ENCODE results near the gene ZP2. TPM values are rescaled to one million over a fixed set of nuclear protein-coding genes. Genes with fewer than 3 reads are reported as not detected.

The ZP2 gene
- total RNA-seq, 1 experiment from 2014 or later, result not detected

DNA sequence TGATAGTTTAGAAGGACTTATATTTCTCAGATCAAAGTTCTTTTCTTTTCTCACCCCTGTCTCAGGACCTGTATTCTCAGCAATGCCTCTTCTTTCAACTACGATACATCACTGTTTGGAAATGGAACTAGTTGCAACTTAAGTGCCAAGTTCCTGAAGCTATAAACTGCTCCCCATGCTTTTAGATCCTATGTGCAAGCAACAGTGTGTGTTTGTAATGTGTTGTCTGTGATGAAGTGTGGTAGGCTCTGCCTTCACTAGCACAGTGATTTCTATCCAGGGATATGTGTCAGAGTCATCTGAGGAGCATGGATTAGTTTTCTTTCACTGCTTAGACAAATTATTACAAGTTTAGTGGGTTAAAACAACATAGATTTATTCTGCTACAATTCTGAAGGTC, 18.4 kb downstream of the ZP2 start:
- H2AFZ ChIP-seq (ENCODE audit: low read length), result no peak overlapping the region
- H3K36me3 ChIP-seq (ENCODE audit: insufficient read depth, low read length), result no peaks in the 10 kb centered on the region
- no peak overlapping the region for H3K9ac ChIP-seq (ENCODE audit: low read length)
- no peak for DNase-seq
- no peak overlapping the region for H3K4me3 ChIP-seq (ENCODE audit: low read length)
- H3K27me3 ChIP-seq (ENCODE audit: low read length), result 0 out of 2 replicates have a peak, but pooled peaks cover 3% of the 10 kb centered on the region
- H3K9me3 ChIP-seq (ENCODE audit: low read length), result no peaks in the 10 kb centered on the region
- H3K4me2 ChIP-seq (ENCODE audit: low read depth, low read length, poor library complexity, severe bottlenecking), result no peak overlapping the region
- no peaks in the 10 kb centered on the region for H3K9me2 ChIP-seq (replicated peaks; ENCODE audit: insufficient read depth, low read length)
- H3K4me1 ChIP-seq (ENCODE audit: low read length), result peaks cover 15% of the 10 kb centered on the region
- H3K79me2 ChIP-seq (ENCODE audit: low read length), result no peaks in the 10 kb centered on the region
- H3K27ac ChIP-seq (ENCODE audit: low read length), result no peak overlapping the region
- no peaks in the 10 kb centered on the region for H4K20me1 ChIP-seq (ENCODE audit: insufficient read depth, low read depth, low read length)

DNA sequence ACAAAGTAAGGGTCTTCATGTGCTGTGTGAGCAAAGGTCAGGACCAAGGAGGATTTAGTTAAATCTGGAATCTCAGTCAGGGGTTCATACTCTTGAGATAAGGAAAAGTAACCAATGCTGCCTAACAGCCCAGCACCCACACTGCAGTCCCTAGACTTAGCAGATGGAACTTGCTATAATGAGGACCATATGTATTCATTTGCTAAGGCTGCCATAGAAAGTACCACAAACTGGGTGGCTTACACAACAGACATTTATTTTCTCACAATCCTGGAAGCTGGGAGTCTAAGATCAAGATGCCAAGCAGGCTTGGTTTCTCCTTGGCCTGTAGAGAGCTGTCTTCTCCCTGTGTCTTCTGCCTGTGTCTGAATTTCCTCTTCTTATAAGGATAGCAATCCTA, 20.8 kb downstream of the ZP2 start:
- Histone ChIP-seq H3K36me3 (ENCODE audit: insufficient read depth, low read length) (no peaks in the 10 kb centered on the region), H3K9me2 (replicated peaks; ENCODE audit: insufficient read depth, low read length) (no peaks in the 10 kb centered on the region), H3K27me3 (ENCODE audit: low read length) (0 out of 2 replicates have a peak, but pooled peaks cover 3% of the 10 kb centered on the region), H3K9me3 (ENCODE audit: low read length) (no peaks in the 10 kb centered on the region), H2AFZ (ENCODE audit: low read length) (no peak overlapping the region), H3K9ac (ENCODE audit: low read length) (no peak overlapping the region), H3K27ac (ENCODE audit: low read length) (no peak overlapping the region), H3K79me2 (ENCODE audit: low read length) (no peaks in the 10 kb centered on the region), H3K4me3 (ENCODE audit: low read length) (no peak overlapping the region), H3K4me1 (ENCODE audit: low read length) (peaks cover 8% of the 10 kb centered on the region), H3K4me2 (ENCODE audit: low read depth, low read length, poor library complexity, severe bottlenecking) (no peak overlapping the region), H4K20me1 (ENCODE audit: insufficient read depth, low read depth, low read length) (no peaks in the 10 kb centered on the region)
- DNase-seq, result no peak

DNA sequence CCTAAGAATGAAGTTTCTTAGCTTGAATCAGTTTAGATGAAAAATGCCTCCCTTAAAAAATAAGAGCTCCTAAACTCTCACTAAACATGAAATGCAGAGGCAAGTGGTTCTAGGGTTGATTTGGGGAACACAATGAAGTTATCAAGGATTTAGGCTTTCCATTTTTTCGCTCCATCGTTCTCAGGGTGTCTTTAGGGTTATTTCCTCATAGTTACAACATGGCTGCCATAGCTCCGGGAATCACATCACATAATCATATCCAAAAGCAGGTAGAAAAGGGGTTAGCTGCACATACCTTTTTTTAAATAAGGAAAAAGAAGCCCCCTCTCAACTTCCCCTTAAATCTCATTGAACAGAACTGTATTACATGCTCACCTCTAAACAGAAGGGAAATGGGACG, 21.4 kb downstream of the ZP2 start:
- Histone ChIP-seq H3K4me3 (ENCODE audit: low read length) (no peak overlapping the region), H3K79me2 (ENCODE audit: low read length) (no peaks in the 10 kb centered on the region), H2AFZ (ENCODE audit: low read length) (no peak overlapping the region), H3K9me3 (ENCODE audit: low read length) (no peaks in the 10 kb centered on the region), H4K20me1 (ENCODE audit: insufficient read depth, low read depth, low read length) (no peaks in the 10 kb centered on the region), H3K27ac (ENCODE audit: low read length) (no peak overlapping the region), H3K36me3 (ENCODE audit: insufficient read depth, low read length) (no peaks in the 10 kb centered on the region), H3K9ac (ENCODE audit: low read length) (no peak overlapping the region), H3K27me3 (ENCODE audit: low read length) (0 out of 2 replicates have a peak, but pooled peaks cover 3% of the 10 kb centered on the region), H3K9me2 (replicated peaks; ENCODE audit: insufficient read depth, low read length) (no peaks in the 10 kb centered on the region), H3K4me1 (ENCODE audit: low read length) (peaks cover 8% of the 10 kb centered on the region), H3K4me2 (ENCODE audit: low read depth, low read length, poor library complexity, severe bottlenecking) (no peak overlapping the region)
- DNase-seq, result no peak

DNA sequence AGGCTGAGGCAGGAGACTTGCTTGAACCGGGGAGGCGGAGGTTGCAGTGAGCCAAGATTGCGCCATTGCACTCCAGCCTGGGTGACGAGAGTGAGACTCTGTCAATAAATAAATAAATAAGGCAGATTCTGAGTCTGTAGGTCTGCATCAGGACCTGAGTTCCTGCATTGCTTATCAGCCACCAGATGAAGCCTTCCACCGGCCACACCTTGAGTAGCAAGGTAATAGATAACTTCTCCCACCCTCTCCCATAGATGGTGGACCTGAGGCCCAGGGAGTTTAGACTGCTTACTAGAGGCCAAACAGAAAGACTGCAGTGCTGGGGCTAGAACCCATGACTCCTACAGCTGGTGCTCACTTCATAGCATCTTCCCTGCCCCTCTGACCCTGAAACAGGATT, 22.1 kb downstream of the ZP2 start:
- Histone ChIP-seq H3K27me3 (ENCODE audit: low read length) (0 out of 2 replicates have a peak, but pooled peaks cover 3% of the 10 kb centered on the region), H3K79me2 (ENCODE audit: low read length) (no peaks in the 10 kb centered on the region), H3K4me1 (ENCODE audit: low read length) (peaks cover 4% of the 10 kb centered on the region), H2AFZ (ENCODE audit: low read length) (no peak overlapping the region), H3K9ac (ENCODE audit: low read length) (no peak overlapping the region), H3K9me2 (replicated peaks; ENCODE audit: insufficient read depth, low read length) (no peaks in the 10 kb centered on the region), H3K9me3 (ENCODE audit: low read length) (no peaks in the 10 kb centered on the region), H3K36me3 (ENCODE audit: insufficient read depth, low read length) (no peaks in the 10 kb centered on the region), H4K20me1 (ENCODE audit: insufficient read depth, low read depth, low read length) (no peaks in the 10 kb centered on the region), H3K4me3 (ENCODE audit: low read length) (no peak overlapping the region), H3K4me2 (ENCODE audit: low read depth, low read length, poor library complexity, severe bottlenecking) (no peak overlapping the region), H3K27ac (ENCODE audit: low read length) (no peak overlapping the region)
- no peak for DNase-seq

DNA sequence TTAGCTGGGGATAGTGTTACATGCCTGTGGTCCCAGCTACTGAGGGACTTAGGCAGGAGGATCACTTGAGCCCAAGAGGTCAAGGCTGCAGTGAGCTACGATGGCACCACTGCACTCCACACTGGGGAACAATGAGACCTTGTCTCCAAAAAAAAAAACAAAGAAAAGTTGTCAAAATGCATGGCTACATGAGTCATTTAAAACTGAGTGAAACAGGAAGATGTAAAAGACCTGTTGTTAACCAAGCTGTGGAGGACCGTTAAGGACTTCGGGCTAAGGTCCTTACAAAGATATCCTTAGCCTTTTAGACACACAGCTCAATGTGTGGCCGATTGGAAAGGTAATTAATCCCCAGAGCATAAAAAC, 25.1 kb downstream of the ZP2 start:
- no peak overlapping the region for H3K4me3 ChIP-seq (ENCODE audit: low read length)
- H2AFZ ChIP-seq (ENCODE audit: low read length), result no peak overlapping the region
- H3K27me3 ChIP-seq (ENCODE audit: low read length), result no peaks in the 10 kb centered on the region
- peaks cover 9% of the 10 kb centered on the region for H3K36me3 ChIP-seq (ENCODE audit: insufficient read depth, low read length)
- H3K4me2 ChIP-seq (ENCODE audit: low read depth, low read length, poor library complexity, severe bottlenecking), result no peak overlapping the region
- DNase-seq, result no peak
- no peaks in the 10 kb centered on the region for H3K9me2 ChIP-seq (replicated peaks; ENCODE audit: insufficient read depth, low read length)
- no peaks in the 10 kb centered on the region for H3K79me2 ChIP-seq (ENCODE audit: low read length)
- peaks cover 4% of the 10 kb centered on the region for H3K4me1 ChIP-seq (ENCODE audit: low read length)
- no peak overlapping the region for H3K27ac ChIP-seq (ENCODE audit: low read length)
- no peak overlapping the region for H3K9ac ChIP-seq (ENCODE audit: low read length)
- no peaks in the 10 kb centered on the region for H4K20me1 ChIP-seq (ENCODE audit: insufficient read depth, low read depth, low read length)
- H3K9me3 ChIP-seq (ENCODE audit: low read length), result no peaks in the 10 kb centered on the region

DNA sequence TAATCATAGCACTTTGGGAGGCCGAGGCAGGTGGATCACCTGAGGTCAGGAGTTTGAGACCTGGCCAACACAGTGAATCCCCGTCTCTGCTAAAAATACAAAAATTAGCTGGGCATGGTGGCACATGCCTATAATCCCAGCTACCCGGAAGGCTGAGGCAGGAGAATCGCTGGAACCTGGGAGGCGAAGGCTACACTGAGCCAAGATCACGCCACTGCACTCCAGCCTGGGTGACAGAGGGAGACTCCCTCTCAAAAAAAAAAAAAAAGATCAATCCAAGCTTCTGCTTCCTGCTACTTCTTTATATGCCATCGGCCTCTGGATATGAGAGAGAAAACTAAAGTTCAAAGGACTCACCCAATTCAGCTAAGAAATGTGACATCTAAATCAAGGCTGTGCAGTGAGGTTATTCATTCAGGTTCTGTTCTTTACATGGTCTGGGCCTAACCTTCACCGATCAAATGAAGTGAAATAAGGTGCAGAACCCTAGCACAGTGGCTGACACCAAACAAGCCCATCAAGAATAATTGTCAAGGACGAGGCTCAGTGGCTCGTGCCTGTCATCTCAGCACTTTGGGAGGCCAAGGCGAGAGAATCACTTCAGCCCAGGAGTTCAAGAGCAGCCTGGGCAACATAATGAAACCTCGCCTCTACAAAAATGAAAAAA, 25.6 kb downstream of the ZP2 start:
- Histone ChIP-seq H3K27ac (ENCODE audit: low read length) (no peak overlapping the region), H2AFZ (ENCODE audit: low read length) (no peak overlapping the region), H3K36me3 (ENCODE audit: insufficient read depth, low read length) (peaks cover 14% of the 10 kb centered on the region), H4K20me1 (ENCODE audit: insufficient read depth, low read depth, low read length) (no peaks in the 10 kb centered on the region), H3K9ac (ENCODE audit: low read length) (no peak overlapping the region), H3K4me3 (ENCODE audit: low read length) (no peak overlapping the region), H3K9me3 (ENCODE audit: low read length) (no peaks in the 10 kb centered on the region), H3K4me2 (ENCODE audit: low read depth, low read length, poor library complexity, severe bottlenecking) (no peak overlapping the region), H3K4me1 (ENCODE audit: low read length) (peaks cover 4% of the 10 kb centered on the region), H3K27me3 (ENCODE audit: low read length) (no peaks in the 10 kb centered on the region), H3K79me2 (ENCODE audit: low read length) (no peaks in the 10 kb centered on the region), H3K9me2 (replicated peaks; ENCODE audit: insufficient read depth, low read length) (no peaks in the 10 kb centered on the region)
- no peak for DNase-seq

DNA sequence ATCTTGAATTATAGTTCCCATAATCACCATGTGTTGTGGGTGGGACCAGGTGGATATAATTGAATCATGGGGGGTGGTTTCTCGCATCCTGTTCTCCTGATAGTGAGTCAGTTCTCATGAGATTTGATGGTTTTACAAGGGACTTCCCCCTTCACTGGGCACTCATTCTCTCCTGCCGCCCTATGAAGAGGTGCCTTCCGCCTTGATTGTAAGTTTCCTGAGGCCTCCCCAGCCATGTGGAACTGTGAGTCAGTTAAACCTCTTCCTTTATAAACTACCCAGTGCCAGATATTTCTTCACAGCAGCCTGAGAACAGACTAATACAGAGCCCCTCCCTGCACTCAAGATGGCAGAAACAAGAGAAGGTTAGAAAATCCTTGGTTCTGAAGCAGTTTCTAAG, 26.5 kb downstream of the ZP2 start:
- DNase-seq, result peak; percentile 49
- Histone ChIP-seq H3K4me2 (ENCODE audit: low read depth, low read length, poor library complexity, severe bottlenecking) (no peak overlapping the region), H3K9me3 (ENCODE audit: low read length) (no peaks in the 10 kb centered on the region), H3K27me3 (ENCODE audit: low read length) (no peaks in the 10 kb centered on the region), H2AFZ (ENCODE audit: low read length) (no peak overlapping the region), H3K4me3 (ENCODE audit: low read length) (no peak overlapping the region), H4K20me1 (ENCODE audit: insufficient read depth, low read depth, low read length) (no peaks in the 10 kb centered on the region), H3K79me2 (ENCODE audit: low read length) (no peaks in the 10 kb centered on the region), H3K36me3 (ENCODE audit: insufficient read depth, low read length) (peaks cover 20% of the 10 kb centered on the region), H3K4me1 (ENCODE audit: low read length) (peaks cover 4% of the 10 kb centered on the region), H3K9me2 (replicated peaks; ENCODE audit: insufficient read depth, low read length) (no peaks in the 10 kb centered on the region), H3K9ac (ENCODE audit: low read length) (no peak overlapping the region), H3K27ac (ENCODE audit: low read length) (no peak overlapping the region)

DNA sequence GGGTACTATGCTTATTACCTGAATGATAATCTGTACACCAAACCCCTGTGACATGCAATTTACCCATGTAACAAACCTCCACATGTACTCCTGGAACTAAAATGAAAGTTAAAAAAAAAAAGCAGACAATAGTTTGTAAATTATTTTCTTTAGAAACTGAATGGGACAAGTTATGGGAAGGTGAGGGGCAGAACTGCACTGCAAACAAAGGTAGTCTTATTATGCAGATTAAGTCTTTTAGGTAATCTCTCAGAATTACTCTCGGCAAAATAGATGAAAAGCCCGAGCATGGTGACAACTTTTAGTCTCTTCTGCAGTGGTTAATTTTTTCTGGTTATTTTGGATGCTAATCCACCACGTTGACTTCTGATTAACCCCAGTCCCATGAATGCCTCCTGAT, 27.4 kb downstream of the ZP2 start:
- no peak overlapping the region for H3K4me3 ChIP-seq (ENCODE audit: low read length)
- no peak overlapping the region for H2AFZ ChIP-seq (ENCODE audit: low read length)
- no peaks in the 10 kb centered on the region for H4K20me1 ChIP-seq (ENCODE audit: insufficient read depth, low read depth, low read length)
- DNase-seq, result no peak
- peaks cover 4% of the 10 kb centered on the region for H3K4me1 ChIP-seq (ENCODE audit: low read length)
- no peak overlapping the region for H3K4me2 ChIP-seq (ENCODE audit: low read depth, low read length, poor library complexity, severe bottlenecking)
- H3K9me2 ChIP-seq (replicated peaks; ENCODE audit: insufficient read depth, low read length), result no peaks in the 10 kb centered on the region
- no peaks in the 10 kb centered on the region for H3K27me3 ChIP-seq (ENCODE audit: low read length)
- peaks cover 29% of the 10 kb centered on the region for H3K36me3 ChIP-seq (ENCODE audit: insufficient read depth, low read length)
- no peak overlapping the region for H3K9ac ChIP-seq (ENCODE audit: low read length)
- no peaks in the 10 kb centered on the region for H3K9me3 ChIP-seq (ENCODE audit: low read length)
- H3K27ac ChIP-seq (ENCODE audit: low read length), result no peak overlapping the region
- no peaks in the 10 kb centered on the region for H3K79me2 ChIP-seq (ENCODE audit: low read length)
